GM23248 (cell line): ENCODE measurements around the gene PNMT. TPM values are rescaled to one million over a fixed set of nuclear protein-coding genes. Genes with fewer than 3 reads are reported as not detected.

Source experiments
- DNase-seq: peaks from one replicate; pipeline ENCODE4 v3.0.0-alpha.2; 2015
- H2AFZ ChIP-seq: fragments of 200-600 bp; sonication (generic); 2 replicates; pipeline ENCODE4 v1.6.1; 2016; ENCODE audit warnings: antibody characterized with exemption
- H3F3A ChIP-seq: fragments of 200-600 bp; sonication (generic); 2 replicates; pipeline ENCODE4 v1.6.1; 2016; ENCODE audit warnings: mild to moderate bottlenecking, antibody characterized with exemption, mixed run types; ENCODE audit not compliant: insufficient read depth
- H3K27ac ChIP-seq: fragments of 200-600 bp; sonication (generic); 2 replicates; pipeline ENCODE4 v1.5.1; 2016; ENCODE audit warnings: mild to moderate bottlenecking
- H3K27me3 ChIP-seq: fragments of 200-600 bp; sonication (generic); replicated peaks from 2 replicates; pipeline ENCODE4 v1.6.1; 2016; ENCODE audit warnings: mild to moderate bottlenecking; ENCODE audit not compliant: insufficient read depth
- H3K36me3 ChIP-seq: fragments of 200-600 bp; sonication (generic); 2 replicates; pipeline ENCODE4 v1.6.1; 2016; ENCODE audit warnings: low read depth, mild to moderate bottlenecking
- H3K4me1 ChIP-seq: fragments of 200-600 bp; sonication (generic); 2 replicates; pipeline ENCODE4 v1.6.1; 2016; ENCODE audit warnings: mild to moderate bottlenecking; ENCODE audit not compliant: insufficient read depth
- H3K4me2 ChIP-seq: fragments of 200-600 bp; sonication (generic); one replicate; pipeline ENCODE4 v1.6.1; 2016; ENCODE audit warnings: mild to moderate bottlenecking; ENCODE audit not compliant: unreplicated experiment
- H3K4me3 ChIP-seq: fragments of 200-600 bp; sonication (generic); 2 replicates; pipeline ENCODE4 v1.5.1; 2016; ENCODE audit warnings: mild to moderate bottlenecking
- H3K79me2 ChIP-seq: fragments of 200-600 bp; sonication (generic); 2 replicates; pipeline ENCODE4 v1.6.1; 2016; ENCODE audit warnings: mild to moderate bottlenecking; ENCODE audit not compliant: insufficient read depth
- H3K9ac ChIP-seq: fragments of 200-600 bp; sonication (generic); 2 replicates; pipeline ENCODE4 v1.6.1; 2016; ENCODE audit warnings: mild to moderate bottlenecking
- H3K9me2 ChIP-seq: fragments of 200-600 bp; sonication (generic); 2 replicates; pipeline ENCODE4 v1.6.1; 2016; ENCODE audit warnings: mixed run types, mild to moderate bottlenecking, moderate library complexity; ENCODE audit not compliant: insufficient read depth
- H3K9me3 ChIP-seq: fragments of 200-600 bp; sonication (generic); one replicate; pipeline ENCODE4 v1.6.1; 2017; ENCODE audit warnings: low read depth
- H4K20me1 ChIP-seq: fragments of 200-600 bp; sonication (generic); 2 replicates; pipeline ENCODE4 v1.6.0; 2016; ENCODE audit not compliant: insufficient read depth
- EZH2 ChIP-seq: fragments of 200-600 bp; sonication (generic); IDR thresholded peaks from 2 replicates; pipeline ENCODE4 v1.6.1; 2018; ENCODE audit warnings: antibody characterized with exemption, mild to moderate bottlenecking; ENCODE audit not compliant: insufficient read depth, poor library complexity, severe bottlenecking
- EZH2phosphoT487 ChIP-seq: fragments of 200-600 bp; sonication (generic); IDR thresholded peaks from 2 replicates; pipeline ENCODE4 v1.6.1; 2018; ENCODE audit warnings: antibody characterized with exemption, moderate library complexity, mild to moderate bottlenecking, low read depth; ENCODE audit not compliant: insufficient read depth
- WGBS, 2 experiments: methylation state at CpG; one replicate each; pipeline ENCODE4 v1.1.6; 2015 to 2017; ENCODE audit warnings: low lambda C conversion rate in 2 of 2, low coverage in 1 of 2; ENCODE audit errors: missing lambda C conversion rate in 2 of 2; 5-methylcytosine and 5-hydroxymethylcytosine counted together
- in situ Hi-C: fragments of 300-500 bp; cut with MboI; formaldehyde crosslinking; loops from 2 replicates; pipeline ENCODE4 v1.15.0; 2020
- polyA plus RNA-seq: library from polyadenylated mRNA; unstranded; fragments of >200 nt; fragmentation: Nextera tagmentation; extraction: Ambion mirVana; gene quantifications from 2 replicates; pipeline ENCODE4 v1.2.1, GENCODE V29; 2016
- total RNA-seq: library from RNA; depleted of rRNA; stranded (reverse); fragments of >200 nt; shearing (Covaris generic); gene quantifications from 2 replicates; pipeline ENCODE4 v1.2.3, GENCODE V29; 2014

PNMT gene
- total and polyA plus RNA-seq, 2 experiments from 2014 or later: not detected

DNA sequence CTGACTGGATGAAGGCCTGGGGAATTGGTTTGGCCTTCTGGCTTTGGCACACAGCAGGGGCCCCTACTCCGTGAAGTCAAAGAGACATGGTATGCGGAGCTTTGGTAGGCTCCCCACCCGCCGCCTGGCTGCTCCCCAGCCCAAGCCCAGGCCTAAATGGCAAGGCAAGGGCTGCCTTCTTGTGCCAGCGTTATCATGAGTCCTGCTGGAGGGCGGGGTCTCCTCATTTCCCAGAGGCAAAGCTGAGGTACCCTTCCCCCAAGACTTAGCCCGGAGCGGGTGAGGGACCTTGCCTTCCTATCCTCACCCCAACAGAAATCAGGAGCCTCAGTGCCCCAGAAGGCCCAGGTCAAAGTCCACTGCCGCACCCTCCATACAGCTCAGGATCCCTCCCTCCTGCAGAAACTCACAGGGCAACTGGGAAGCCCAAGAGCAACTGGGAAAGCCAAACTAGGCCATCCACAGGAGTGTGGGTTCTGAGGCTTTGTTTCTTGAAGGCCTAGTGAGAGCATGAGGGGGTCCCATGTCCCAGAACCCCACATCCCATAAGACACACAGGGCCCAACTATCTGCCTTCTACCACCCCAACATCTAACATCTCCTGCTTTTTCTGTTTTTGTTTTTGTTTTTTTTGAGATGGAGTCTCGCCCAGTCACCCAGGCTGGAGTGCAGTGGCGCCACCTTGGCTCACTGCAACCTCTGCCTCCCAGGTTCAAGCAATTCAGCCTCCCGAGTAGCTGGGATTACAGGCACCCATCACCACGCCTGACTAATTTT is 10.3 kb downstream of the PNMT start:
- TF ChIP-seq EZH2 (no peak), EZH2phosphoT487 (no peak)
- Histone ChIP-seq H3K9me2 (no peaks in the 10 kb centered on the region), H3K27me3 (no peaks in the 10 kb centered on the region), H3K9ac (no peak overlapping the region), H3K27ac (no peak overlapping the region), H3K36me3 (no peaks in the 10 kb centered on the region), H3K79me2 (no peaks in the 10 kb centered on the region), H3K4me1 (no peaks in the 10 kb centered on the region), H3K9me3 (no peaks in the 10 kb centered on the region), H3F3A (no peaks in the 10 kb centered on the region), H2AFZ (no peak overlapping the region), H3K4me3 (no peak overlapping the region), H3K4me2 (no peak overlapping the region), H4K20me1 (no peaks in the 10 kb centered on the region)
- 84 to 86% methylated on average over 13 of the region's 13 CpGs for WGBS, 2 experiments
- DNase-seq: no peak
- in situ Hi-C loops: no loop called here

- H3K79me2 ChIP-seq: no peaks in the 10 kb centered on the region
- in situ Hi-C loops: no loop called here
- no peaks in the 10 kb centered on the region for H3K27me3 ChIP-seq
- no peaks in the 10 kb centered on the region for H3F3A ChIP-seq
- H3K4me1 ChIP-seq: no peaks in the 10 kb centered on the region
- H4K20me1 ChIP-seq: no peaks in the 10 kb centered on the region
- H3K9me2 ChIP-seq: no peaks in the 10 kb centered on the region
- no peaks in the 10 kb centered on the region for H3K36me3 ChIP-seq
- 78 to 80% methylated on average over 12 of the region's 12 CpGs for WGBS, 2 experiments
- H3K4me2 ChIP-seq: no peak overlapping the region
- no peak for TF ChIP-seq EZH2
- TF ChIP-seq EZH2phosphoT487: no peak
- no peak for DNase-seq
- H3K27ac ChIP-seq: no peak overlapping the region
- H3K9ac ChIP-seq: no peak overlapping the region
- H3K9me3 ChIP-seq: no peaks in the 10 kb centered on the region
- no peak overlapping the region for H2AFZ ChIP-seq
- H3K4me3 ChIP-seq: no peak overlapping the region
Measured at GRCh38 chr17:39679521-39680192, 11.4 kb downstream of the PNMT start.

DNA sequence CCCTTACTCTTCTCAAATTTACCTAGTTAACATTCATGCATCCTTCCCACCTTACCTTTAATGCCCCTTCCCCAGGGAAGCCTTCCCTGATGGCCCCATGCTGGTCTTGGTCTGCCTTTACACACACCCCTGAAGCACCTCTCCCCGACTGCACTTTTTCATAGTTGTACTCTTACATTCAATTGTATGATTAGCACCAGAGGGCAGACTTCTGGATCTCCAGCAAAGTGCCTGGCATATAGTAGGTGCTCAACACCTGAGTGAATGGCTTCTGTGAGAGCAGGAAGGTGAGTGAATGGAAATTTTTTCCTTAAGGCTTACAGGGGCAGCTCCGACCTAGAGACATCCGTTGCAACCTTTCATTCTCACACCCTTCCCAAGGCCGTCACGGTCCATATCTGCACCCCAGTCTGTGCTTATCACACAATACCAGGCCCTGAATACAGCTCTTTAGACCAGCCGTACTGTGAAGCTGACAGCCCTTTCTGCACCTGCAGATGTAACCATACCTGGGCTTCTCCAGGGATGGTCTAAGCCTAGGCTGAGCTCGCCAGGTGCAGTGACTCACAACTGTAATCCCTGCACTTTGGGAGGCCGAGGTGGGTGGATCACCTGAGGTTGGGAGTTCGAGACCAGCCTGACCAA is 15.2 kb downstream of the PNMT start:
- Histone ChIP-seq H3K4me2 (no peak overlapping the region), H2AFZ (no peak overlapping the region), H3K9me2 (0 out of 2 replicates have a peak, but pooled peaks cover under 1% of the 10 kb centered on the region), H4K20me1 (no peaks in the 10 kb centered on the region), H3F3A (peaks cover 12% of the 10 kb centered on the region), H3K36me3 (no peaks in the 10 kb centered on the region), H3K27ac (no peak overlapping the region), H3K79me2 (no peaks in the 10 kb centered on the region), H3K27me3 (no peaks in the 10 kb centered on the region), H3K9ac (no peak overlapping the region), H3K4me3 (no peak overlapping the region), H3K9me3 (no peaks in the 10 kb centered on the region), H3K4me1 (peaks cover 1% of the 10 kb centered on the region; the same call in 1 of the 2 replicates)
- in situ Hi-C loops: no loop called here
- TF ChIP-seq EZH2 (no peak), EZH2phosphoT487 (no peak)
- no peak for DNase-seq
- 90 to 94% methylated on average over 9 of the region's 9 CpGs for WGBS, 2 experiments

- Histone ChIP-seq H4K20me1 (no peaks in the 10 kb centered on the region), H3K4me1 (peaks cover 8% of the 10 kb centered on the region), H3K36me3 (no peaks in the 10 kb centered on the region), H3K9me2 (peaks cover 8% of the 10 kb centered on the region; the same call in 1 of the 2 replicates), H3K4me2 (no peak overlapping the region), H3K9me3 (no peaks in the 10 kb centered on the region), H3K27ac (no peak overlapping the region), H3F3A (peaks cover 22% of the 10 kb centered on the region), H3K79me2 (no peaks in the 10 kb centered on the region), H2AFZ (no peak overlapping the region), H3K9ac (no peak overlapping the region), H3K4me3 (no peak overlapping the region), H3K27me3 (no peaks in the 10 kb centered on the region)
- no peak for TF ChIP-seq EZH2phosphoT487
- no peak for TF ChIP-seq EZH2
- DNase-seq: no peak
- WGBS, 2 experiments: 91% methylated on average over 12 of the region's 12 CpGs
- in situ Hi-C loops: no loop called here
Measured at GRCh38 chr17:39684369-39685192, 16.3 kb downstream of the PNMT start.
